Measurements from ENCODE around the gene SDCCAG8.

SDCCAG8 gene

DNA sequence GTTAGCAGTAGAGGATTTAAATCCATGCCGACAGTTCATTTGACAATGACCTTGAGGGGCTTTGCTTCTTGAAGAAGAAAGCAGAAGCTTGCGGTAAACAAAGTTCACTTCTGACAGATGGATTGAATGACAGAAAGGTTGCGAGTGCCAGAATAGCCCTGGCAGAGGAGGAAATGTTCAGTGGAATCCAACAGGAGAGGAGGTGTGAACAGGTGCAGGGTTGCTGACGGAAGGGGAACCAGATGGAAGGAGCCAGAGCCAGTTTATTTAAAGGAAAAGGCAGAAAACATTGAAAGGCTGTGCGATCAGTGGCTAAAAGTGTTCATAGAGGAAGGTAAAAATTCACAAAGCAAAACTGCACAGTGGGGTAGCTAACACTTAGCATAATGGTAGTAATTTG, 141.0 kb downstream of the SDCCAG8 start:
- Histone ChIP-seq H3K9ac (no peak overlapping the region), H2AFZ (no peak overlapping the region), H3K79me2 (no peaks in the 10 kb centered on the region), H3K4me3 (ENCODE audit: low read depth, low read length) (no peak overlapping the region), H3K4me1 (no peaks in the 10 kb centered on the region), H3K27ac (no peak overlapping the region), H3K27me3 (ENCODE audit: control insufficient read depth, insufficient read depth, low read length) (no peaks in the 10 kb centered on the region), H3K36me3 (ENCODE audit: control insufficient read depth, insufficient read depth, low read length) (no peaks in the 10 kb centered on the region), H3K4me2 (ENCODE audit: low read length) (no peak overlapping the region), H3K9me3 (ENCODE audit: control insufficient read depth, low read length) (no peaks in the 10 kb centered on the region)
- TF ChIP-seq, protein P1, sequence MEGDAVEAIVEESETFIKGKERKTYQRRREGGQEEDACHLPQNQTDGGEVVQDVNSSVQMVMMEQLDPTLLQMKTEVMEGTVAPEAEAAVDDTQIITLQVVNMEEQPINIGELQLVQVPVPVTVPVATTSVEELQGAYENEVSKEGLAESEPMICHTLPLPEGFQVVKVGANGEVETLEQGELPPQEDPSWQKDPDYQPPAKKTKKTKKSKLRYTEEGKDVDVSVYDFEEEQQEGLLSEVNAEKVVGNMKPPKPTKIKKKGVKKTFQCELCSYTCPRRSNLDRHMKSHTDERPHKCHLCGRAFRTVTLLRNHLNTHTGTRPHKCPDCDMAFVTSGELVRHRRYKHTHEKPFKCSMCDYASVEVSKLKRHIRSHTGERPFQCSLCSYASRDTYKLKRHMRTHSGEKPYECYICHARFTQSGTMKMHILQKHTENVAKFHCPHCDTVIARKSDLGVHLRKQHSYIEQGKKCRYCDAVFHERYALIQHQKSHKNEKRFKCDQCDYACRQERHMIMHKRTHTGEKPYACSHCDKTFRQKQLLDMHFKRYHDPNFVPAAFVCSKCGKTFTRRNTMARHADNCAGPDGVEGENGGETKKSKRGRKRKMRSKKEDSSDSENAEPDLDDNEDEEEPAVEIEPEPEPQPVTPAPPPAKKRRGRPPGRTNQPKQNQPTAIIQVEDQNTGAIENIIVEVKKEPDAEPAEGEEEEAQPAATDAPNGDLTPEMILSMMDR (IDR thresholded peaks at IDR 0.05) = no peak

DNA sequence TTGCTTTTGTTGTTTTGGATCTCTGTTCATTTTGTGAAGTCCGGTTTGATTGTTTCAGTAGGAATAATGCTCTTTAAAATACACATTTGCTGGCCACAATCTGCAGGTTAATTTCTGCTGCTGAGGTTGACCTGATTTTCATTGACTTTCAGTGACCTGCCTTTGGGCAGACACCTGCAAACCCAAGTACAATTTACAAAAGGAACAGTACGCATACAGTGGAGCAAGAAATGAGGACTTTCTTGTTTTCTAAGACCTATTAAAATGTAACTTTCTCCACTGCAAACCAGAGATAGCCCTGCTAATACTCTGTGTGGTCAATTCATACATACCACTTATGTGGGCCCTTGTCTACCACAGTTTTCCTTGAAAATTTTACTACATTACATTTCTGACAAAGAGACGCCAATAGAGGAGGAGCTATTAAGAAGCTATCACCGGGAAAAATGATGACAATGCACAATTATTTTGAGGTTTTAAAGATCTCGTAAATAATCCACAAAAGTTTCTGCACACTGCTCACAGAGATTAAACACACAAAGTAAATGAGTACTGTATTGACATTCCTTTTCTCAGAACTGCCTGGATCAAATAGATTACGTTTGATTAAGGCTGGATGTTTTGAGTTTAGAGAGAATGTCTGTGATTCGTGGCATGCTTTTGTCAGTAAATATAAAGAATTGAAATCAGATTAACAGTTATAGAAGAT, 141.9 kb downstream of the SDCCAG8 start:
- Histone ChIP-seq H3K27ac (no peak overlapping the region), H3K9ac (no peak overlapping the region), H3K36me3 (ENCODE audit: control insufficient read depth, insufficient read depth, low read length) (no peaks in the 10 kb centered on the region), H3K27me3 (ENCODE audit: control insufficient read depth, insufficient read depth, low read length) (no peaks in the 10 kb centered on the region), H2AFZ (no peak overlapping the region), H3K9me3 (ENCODE audit: control insufficient read depth, low read length) (no peaks in the 10 kb centered on the region), H3K4me3 (ENCODE audit: low read depth, low read length) (no peak overlapping the region), H3K4me2 (ENCODE audit: low read length) (no peak overlapping the region), H3K79me2 (no peaks in the 10 kb centered on the region), H3K4me1 (no peaks in the 10 kb centered on the region)
- TF ChIP-seq, protein P1 (IDR thresholded peaks at IDR 0.05) = no peak

DNA sequence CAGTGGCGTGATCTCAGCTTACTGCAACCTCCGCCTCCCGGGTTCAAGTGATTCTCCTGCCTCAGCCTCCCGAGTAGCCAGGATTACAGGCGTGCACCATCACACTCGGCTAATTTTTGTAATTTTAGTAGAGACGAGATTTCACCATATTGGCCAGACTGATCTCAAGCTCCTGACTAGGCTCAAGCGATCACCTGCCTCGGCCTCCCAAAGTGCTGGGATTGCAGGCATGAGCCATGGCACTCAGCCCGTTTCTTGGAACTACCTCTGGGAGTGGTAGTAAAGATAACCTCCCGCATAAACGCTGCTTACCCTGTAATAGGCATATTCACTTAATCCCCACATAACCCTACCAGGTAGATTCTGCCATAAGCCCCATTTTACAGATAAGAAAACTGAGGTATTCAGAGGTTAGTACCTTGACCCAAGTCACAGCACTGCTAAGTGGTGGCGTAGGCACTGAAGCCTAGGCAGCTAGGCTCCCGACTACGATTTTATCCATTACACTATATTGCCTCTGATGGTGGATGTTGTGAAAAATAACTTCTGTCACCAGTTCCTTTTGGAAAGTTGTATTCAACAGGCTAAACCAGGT, 143.8 kb downstream of the SDCCAG8 start:
- no peaks in the 10 kb centered on the region for H3K79me2 ChIP-seq
- H3K4me1 ChIP-seq = no peaks in the 10 kb centered on the region
- H3K9me3 ChIP-seq (ENCODE audit: control insufficient read depth, low read length) = no peaks in the 10 kb centered on the region
- no peaks in the 10 kb centered on the region for H3K27me3 ChIP-seq (ENCODE audit: control insufficient read depth, insufficient read depth, low read length)
- no peaks in the 10 kb centered on the region for H3K36me3 ChIP-seq (ENCODE audit: control insufficient read depth, insufficient read depth, low read length)
- no peak overlapping the region for H2AFZ ChIP-seq
- H3K9ac ChIP-seq = no peak overlapping the region
- no peak overlapping the region for H3K4me3 ChIP-seq (ENCODE audit: low read depth, low read length)
- no peak overlapping the region for H3K4me2 ChIP-seq (ENCODE audit: low read length)
- TF ChIP-seq, protein P1 (IDR thresholded peaks at IDR 0.05) = no peak
- no peak overlapping the region for H3K27ac ChIP-seq

DNA sequence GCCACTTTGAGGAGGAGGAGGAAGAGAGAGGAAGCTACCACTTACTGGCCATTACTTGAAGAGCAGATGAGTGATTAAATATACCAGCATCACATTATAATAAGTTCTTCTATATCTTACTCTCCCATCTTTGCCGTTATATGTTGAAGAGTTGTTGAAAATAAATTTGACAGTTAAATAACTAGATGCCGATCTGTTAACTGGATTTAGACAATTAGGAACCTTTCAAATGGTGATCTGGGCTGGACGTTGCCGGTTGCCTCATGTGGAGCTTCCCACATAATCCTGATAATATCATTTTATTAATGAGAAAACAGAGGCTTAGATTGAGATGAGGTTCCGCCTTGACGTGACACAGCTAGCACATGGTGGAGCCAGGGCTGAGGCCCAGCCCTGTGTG, 147.0 kb downstream of the SDCCAG8 start:
- H3K9me3 ChIP-seq (ENCODE audit: control insufficient read depth, low read length) = no peaks in the 10 kb centered on the region
- H3K27me3 ChIP-seq (ENCODE audit: control insufficient read depth, insufficient read depth, low read length) = no peaks in the 10 kb centered on the region
- no peak overlapping the region for H2AFZ ChIP-seq
- H3K4me2 ChIP-seq (ENCODE audit: low read length) = no peak overlapping the region
- no peak overlapping the region for H3K9ac ChIP-seq
- H3K4me1 ChIP-seq = no peaks in the 10 kb centered on the region
- no peak overlapping the region for H3K27ac ChIP-seq
- H3K79me2 ChIP-seq = no peaks in the 10 kb centered on the region
- H3K4me3 ChIP-seq (ENCODE audit: low read depth, low read length) = no peak overlapping the region
- TF ChIP-seq, protein P1 (IDR thresholded peaks at IDR 0.05) = no peak
- no peaks in the 10 kb centered on the region for H3K36me3 ChIP-seq (ENCODE audit: control insufficient read depth, insufficient read depth, low read length)

DNA sequence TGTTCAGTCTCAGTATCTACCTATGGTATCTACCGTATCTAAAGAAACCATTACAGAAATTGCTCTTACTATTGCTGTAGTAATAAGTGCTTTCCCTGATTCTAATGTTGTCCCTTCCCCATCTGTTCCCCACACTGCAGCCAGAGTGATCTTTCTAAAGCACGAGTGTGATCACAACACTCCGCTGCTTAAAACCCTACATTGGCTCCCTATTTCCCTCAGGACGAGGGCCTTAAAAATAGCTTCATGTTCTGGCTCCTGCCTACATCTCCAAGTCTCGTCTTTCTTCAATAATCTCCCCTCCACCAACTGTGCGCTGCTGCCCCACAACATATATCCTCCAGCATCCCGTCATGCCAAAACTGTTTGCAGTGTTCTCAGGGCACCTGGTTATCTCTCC, 150.6 kb downstream of the SDCCAG8 start:
- TF ChIP-seq, protein P1 (IDR thresholded peaks at IDR 0.05) = no peak

More for the DNA sequence above, 150.6 kb downstream of the SDCCAG8 start:
- no peaks in the 10 kb centered on the region for H3K36me3 ChIP-seq (ENCODE audit: control insufficient read depth, insufficient read depth, low read length)
- H3K27me3 ChIP-seq (ENCODE audit: control insufficient read depth, insufficient read depth, low read length) = no peaks in the 10 kb centered on the region
- no peaks in the 10 kb centered on the region for H3K9me3 ChIP-seq (ENCODE audit: control insufficient read depth, low read length)
- no peak overlapping the region for H3K4me2 ChIP-seq (ENCODE audit: low read length)
- H3K79me2 ChIP-seq = no peaks in the 10 kb centered on the region
- no peak overlapping the region for H2AFZ ChIP-seq
- H3K4me3 ChIP-seq (ENCODE audit: low read depth, low read length) = no peak overlapping the region
- no peak overlapping the region for H3K27ac ChIP-seq
- no peak overlapping the region for H3K9ac ChIP-seq
- no peaks in the 10 kb centered on the region for H3K4me1 ChIP-seq
